PC-9 (cell line): Measurements from ENCODE around the gene KRTAP5-10. TPM values are rescaled to one million over a fixed set of nuclear protein-coding genes. Genes with fewer than 3 reads are reported as not detected.
"Not testable (repeated sequence)": the region's sequence is repeated elsewhere in the genome, so short reads cannot be mapped to it uniquely, and the experiment has no call there.

ENCODE experiments used
- BruUV-seq: library from RNA; stranded (reverse); fragments of 400-500 nt; replicated peaks from 2 replicates; lab custom pipeline; 2021; lab: Mats Ljungman, UMichigan
- CTCF ChIA-PET: fragments of 300-600 bp; sonication (Branson Sonifier 250); formaldehyde crosslinking; loops from one replicate; lab custom pipeline; 2022; ENCODE audit warnings: antibody characterized with exemption; lab: Charles Lee
- POLR2A ChIA-PET: fragments of 300-600 bp; sonication (Branson Sonifier 250); formaldehyde crosslinking; loops from one replicate; lab custom pipeline; 2022; ENCODE audit warnings: antibody characterized with exemption; ENCODE audit not compliant: unreplicated experiment; lab: Charles Lee
- DNase-seq, 2 experiments: peaks; one replicate each; pipeline versions ENCODE4 v3.0.0 to v3.0.0-alpha.2; 2015 to 2022; ENCODE audit warnings: mixed read lengths in 1 of 2
- H2AFZ ChIP-seq: fragments of 200-600 bp; sonication (generic); 2 replicates; pipeline ENCODE4 v1.8.1; 2017; ENCODE audit warnings: antibody characterized with exemption
- H3F3A ChIP-seq: fragments of 200-600 bp; sonication (generic); 2 replicates; pipeline ENCODE4 v1.8.1; 2017; ENCODE audit warnings: antibody characterized with exemption, mild to moderate bottlenecking, low read depth; ENCODE audit not compliant: insufficient read depth
- H3K27ac ChIP-seq: fragments of 200-600 bp; sonication (generic); 2 replicates; pipeline ENCODE4 v1.6.1; 2016; ENCODE audit warnings: mixed run types
- H3K27me3 ChIP-seq: fragments of 200-600 bp; sonication (generic); 2 replicates; pipeline ENCODE4 v1.6.1; 2016; ENCODE audit warnings: low read depth, mixed run types; ENCODE audit not compliant: insufficient read depth
- H3K36me3 ChIP-seq: fragments of 200-600 bp; sonication (generic); 2 replicates; pipeline ENCODE4 v1.6.1; 2016; ENCODE audit warnings: low read depth, mixed run types
- H3K4me1 ChIP-seq: fragments of 200-600 bp; sonication (generic); replicated peaks from 2 replicates; pipeline ENCODE4 v1.6.1; 2016; ENCODE audit warnings: mixed run types; ENCODE audit not compliant: insufficient read depth
- H3K4me2 ChIP-seq: fragments of 200-600 bp; sonication (generic); 2 replicates; pipeline ENCODE4 v1.6.1; 2017; ENCODE audit warnings: mixed run types
- H3K4me3 ChIP-seq: fragments of 200-600 bp; sonication (generic); 2 replicates; pipeline ENCODE4 v1.6.1; 2016; ENCODE audit warnings: mixed run types
- H3K79me2 ChIP-seq: fragments of 200-600 bp; sonication (generic); 2 replicates; pipeline ENCODE4 v1.6.1; 2017; ENCODE audit warnings: low read depth, mixed run types
- H3K9me2 ChIP-seq: fragments of 200-600 bp; sonication (generic); 2 replicates; pipeline ENCODE4 v1.8.1; 2017; ENCODE audit warnings: mild to moderate bottlenecking; ENCODE audit not compliant: insufficient read depth
- H3K9me3 ChIP-seq: fragments of 200-600 bp; sonication (generic); 2 replicates; pipeline ENCODE4 v1.8.1; 2016; ENCODE audit warnings: low read depth; ENCODE audit not compliant: insufficient read depth
- H4K20me1 ChIP-seq: fragments of 200-600 bp; sonication (generic); 2 replicates; pipeline ENCODE4 v1.8.1; 2017; ENCODE audit not compliant: insufficient read depth
- EZH2 ChIP-seq: fragments of 200-600 bp; sonication (generic); IDR thresholded peaks from 2 replicates; pipeline ENCODE4 v1.8.0; 2017; ENCODE audit warnings: antibody characterized with exemption, low read depth
- intact Hi-C: fragments of 100-400 bp; cut with micrococcal nuclease; formaldehyde crosslinking; loops from one replicate; pipeline ENCODE4 v1.10.0; 2022; ENCODE audit not compliant: unreplicated experiment
- total RNA-seq: library from RNA; stranded (reverse); gene quantifications from 2 replicates; pipeline ENCODE4 v1.2.3, GENCODE V29; 2021
- TF ChIP-seq, protein P1 (sequence below): fragments of 200-600 bp; sonication (generic); conservative IDR thresholded peaks from 2 replicates; pipeline ENCODE4 v1.6.1; 2017; ENCODE audit warnings: mixed run types, antibody characterized with exemption, mild to moderate bottlenecking, moderate library complexity

The KRTAP5-10 gene
- total RNA-seq, 1 experiment from 2014 or later, result not detected

DNA sequence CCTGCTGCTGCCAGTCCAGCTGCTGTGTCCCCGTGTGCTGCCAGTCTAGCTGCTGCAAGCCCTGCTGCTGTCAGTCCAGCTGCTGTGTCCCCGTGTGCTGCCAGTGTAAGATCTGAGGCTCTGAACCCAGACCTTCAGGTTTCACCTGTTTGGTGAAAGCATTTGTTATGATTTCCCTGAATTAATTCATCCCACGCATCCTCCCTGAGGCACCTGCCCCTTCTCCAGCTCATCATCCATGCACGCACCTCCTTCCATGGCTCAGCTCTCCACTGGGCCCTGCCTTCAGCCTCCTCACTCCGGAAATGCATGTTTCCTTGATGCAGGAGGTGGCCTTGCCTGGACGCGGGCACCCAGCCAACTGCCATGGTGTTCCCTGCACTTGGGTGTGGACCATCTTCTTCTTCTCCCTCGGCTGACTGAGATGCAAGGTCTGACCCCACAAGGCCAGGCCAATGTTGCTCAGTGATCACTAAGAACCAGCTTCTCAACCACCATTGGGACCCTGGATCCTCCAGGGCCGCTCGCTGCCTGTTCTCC lies 788 bp downstream of the KRTAP5-10 start:
- intact Hi-C loops, result loop anchor here (2.0 kb wide), 1 partner anchor 85 kb away; no protein-coding TSS in a partner anchor
- DNase-seq, result peak; percentile 57 to 66
- CTCF ChIA-PET, result no interaction called here

DNA sequence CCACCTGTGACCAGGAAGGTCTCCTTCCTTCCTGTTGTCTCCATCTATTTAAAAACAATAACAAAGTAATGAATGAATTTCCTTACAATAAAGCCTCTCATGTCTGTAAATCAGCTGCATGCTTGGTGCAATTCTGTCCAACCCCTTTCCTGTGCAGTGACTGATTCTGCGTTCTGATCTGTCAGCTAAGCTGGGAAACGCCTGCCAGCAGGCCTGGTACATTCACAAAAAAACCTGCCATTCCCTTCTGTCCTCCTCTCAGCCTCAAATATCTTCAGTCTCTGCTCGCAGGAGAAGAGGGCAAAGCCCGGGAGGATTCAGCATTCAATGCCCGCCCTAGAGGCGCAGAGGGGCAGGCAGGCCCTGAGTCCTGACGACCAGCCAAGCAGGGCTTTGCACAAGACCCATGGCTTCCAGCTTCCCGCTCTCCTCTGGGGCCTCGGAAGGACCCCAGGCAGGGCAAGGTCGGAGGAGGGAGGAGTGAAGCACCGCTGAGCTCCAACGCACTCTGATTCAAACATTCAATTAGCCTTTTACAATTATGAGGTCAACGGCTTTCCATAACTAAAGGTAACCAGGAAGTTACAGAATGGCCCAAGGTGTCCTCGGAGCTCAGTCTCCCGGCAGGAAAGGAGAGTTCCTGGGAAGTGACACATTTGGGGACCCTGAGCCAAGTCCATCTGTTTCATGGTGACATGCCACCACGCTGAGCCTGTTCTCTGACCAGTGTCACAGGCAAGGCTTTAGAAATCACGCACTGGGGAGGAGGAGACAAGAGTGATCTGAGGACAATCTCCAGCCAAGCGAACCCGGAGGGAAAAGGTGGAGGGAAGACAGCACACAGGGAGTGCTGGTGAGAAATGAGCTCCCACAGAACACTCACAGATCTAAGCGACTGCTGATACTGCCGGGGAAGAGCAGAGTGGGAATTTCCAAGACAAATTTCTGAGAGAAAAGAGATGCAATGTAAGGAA lies 1.6 kb downstream of the KRTAP5-10 start:
- H3K27ac ChIP-seq, H3K4me2 ChIP-seq: not testable (repeated sequence)
- POLR2A ChIA-PET, result interaction anchor here (0.6 kb wide), 1 partner anchor 1039 kb away, joined by 7 read pairs; no protein-coding TSS in a partner anchor

More for the DNA sequence above, 788 bp downstream of the KRTAP5-10 start:
- H3K27me3 ChIP-seq, result peaks cover 20% of the 10 kb centered on the region
- no peak overlapping the region for H2AFZ ChIP-seq
- H3K4me3 ChIP-seq, result no peak overlapping the region
- no peaks in the 10 kb centered on the region for H3K36me3 ChIP-seq
- no peaks in the 10 kb centered on the region for H3K9me2 ChIP-seq
- H3K79me2 ChIP-seq, result no peaks in the 10 kb centered on the region
- no peak overlapping the region for H3K27ac ChIP-seq
- H3K4me1 ChIP-seq, result peaks cover 12% of the 10 kb centered on the region; the same call in 1 of the 2 replicates
- POLR2A ChIA-PET, result interaction anchor here (0.6 kb wide), 1 partner anchor 1039 kb away, joined by 7 read pairs; no protein-coding TSS in a partner anchor
- BruUV-seq, result no TSS peak
- H3F3A ChIP-seq, result no peaks in the 10 kb centered on the region
- no peak for TF ChIP-seq EZH2
- TF ChIP-seq, protein P1, sequence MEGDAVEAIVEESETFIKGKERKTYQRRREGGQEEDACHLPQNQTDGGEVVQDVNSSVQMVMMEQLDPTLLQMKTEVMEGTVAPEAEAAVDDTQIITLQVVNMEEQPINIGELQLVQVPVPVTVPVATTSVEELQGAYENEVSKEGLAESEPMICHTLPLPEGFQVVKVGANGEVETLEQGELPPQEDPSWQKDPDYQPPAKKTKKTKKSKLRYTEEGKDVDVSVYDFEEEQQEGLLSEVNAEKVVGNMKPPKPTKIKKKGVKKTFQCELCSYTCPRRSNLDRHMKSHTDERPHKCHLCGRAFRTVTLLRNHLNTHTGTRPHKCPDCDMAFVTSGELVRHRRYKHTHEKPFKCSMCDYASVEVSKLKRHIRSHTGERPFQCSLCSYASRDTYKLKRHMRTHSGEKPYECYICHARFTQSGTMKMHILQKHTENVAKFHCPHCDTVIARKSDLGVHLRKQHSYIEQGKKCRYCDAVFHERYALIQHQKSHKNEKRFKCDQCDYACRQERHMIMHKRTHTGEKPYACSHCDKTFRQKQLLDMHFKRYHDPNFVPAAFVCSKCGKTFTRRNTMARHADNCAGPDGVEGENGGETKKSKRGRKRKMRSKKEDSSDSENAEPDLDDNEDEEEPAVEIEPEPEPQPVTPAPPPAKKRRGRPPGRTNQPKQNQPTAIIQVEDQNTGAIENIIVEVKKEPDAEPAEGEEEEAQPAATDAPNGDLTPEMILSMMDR, result no peak
- H3K4me2 ChIP-seq, result no peak overlapping the region
- no peaks in the 10 kb centered on the region for H3K9me3 ChIP-seq
- no peaks in the 10 kb centered on the region for H4K20me1 ChIP-seq

DNA sequence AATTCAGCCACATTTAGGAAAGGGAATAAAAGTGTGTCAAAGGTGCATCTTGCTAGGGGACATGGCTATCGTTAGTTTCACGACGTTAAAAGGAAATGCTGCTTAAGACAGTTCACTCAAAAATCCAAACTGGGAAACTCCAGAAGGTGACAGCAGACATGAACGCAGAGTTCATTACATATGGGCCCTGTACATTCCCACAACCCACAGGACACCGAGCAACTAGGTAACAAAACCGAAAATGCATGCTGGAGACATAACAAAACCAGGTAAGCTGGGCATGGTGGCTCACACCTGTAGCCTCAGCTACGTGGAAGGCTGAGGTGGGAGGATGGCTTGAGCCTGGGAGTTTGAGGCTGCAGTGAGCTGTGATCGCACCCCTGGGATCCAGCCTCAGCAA lies 2.3 kb downstream of the KRTAP5-10 start:
- BruUV-seq, H3F3A ChIP-seq, H2AFZ ChIP-seq, CTCF ChIA-PET, H3K4me2 ChIP-seq, H3K79me2 ChIP-seq, DNase-seq, H4K20me1 ChIP-seq, H3K9me2 ChIP-seq, POLR2A ChIA-PET, H3K36me3 ChIP-seq, H3K27ac ChIP-seq, H3K9me3 ChIP-seq, H3K4me3 ChIP-seq: not testable (repeated sequence)
- intact Hi-C loops, result loop anchor here (2.0 kb wide), 1 partner anchor 87 kb away; no protein-coding TSS in a partner anchor
- peaks cover 14% of the 10 kb centered on the region for H3K27me3 ChIP-seq
- peaks cover 12% of the 10 kb centered on the region; the same call in 1 of the 2 replicates for H3K4me1 ChIP-seq

More for the DNA sequence above, 1.6 kb downstream of the KRTAP5-10 start:
- H3K79me2 ChIP-seq, H3K9me2 ChIP-seq, H3K36me3 ChIP-seq, CTCF ChIA-PET, H3F3A ChIP-seq, DNase-seq, H4K20me1 ChIP-seq, H3K9me3 ChIP-seq, H3K4me3 ChIP-seq, H2AFZ ChIP-seq, BruUV-seq: not testable (repeated sequence)
- intact Hi-C loops, result loop anchor here (2.0 kb wide), 1 partner anchor 86 kb away; no protein-coding TSS in a partner anchor
- H3K27me3 ChIP-seq, result peaks cover 20% of the 10 kb centered on the region
- peaks cover 12% of the 10 kb centered on the region; the same call in 1 of the 2 replicates for H3K4me1 ChIP-seq
